H9 (cell line): Measurements from ENCODE around the gene COG8. TPM values are rescaled to one million over a fixed set of nuclear protein-coding genes. Genes with fewer than 3 reads are reported as not detected.

Source experiments
- DNase-seq: peaks from one replicate; pipeline ENCODE4 v3.0.0-alpha.2; 2017
- H2AFZ ChIP-seq: one replicate; pipeline ENCODE4 v1.6.1; 2013; ENCODE audit warnings: mild to moderate bottlenecking, low read length, control low read depth, moderate library complexity
- H2AK5ac ChIP-seq: 2 replicates; pipeline ENCODE4 v1.6.1; 2013; ENCODE audit warnings: low read length, control low read depth, mixed read lengths; ENCODE audit not compliant: insufficient read length
- H2BK120ac ChIP-seq: one replicate; pipeline ENCODE4 v1.6.1; 2013; ENCODE audit warnings: low read depth, mild to moderate bottlenecking, low read length, control low read depth, inconsistent platforms; ENCODE audit not compliant: poor library complexity, severe bottlenecking
- H2BK12ac ChIP-seq: 2 replicates; pipeline ENCODE4 v1.6.1; 2013; ENCODE audit warnings: low read length, control low read depth, mixed read lengths, low read depth; ENCODE audit not compliant: insufficient read length
- H2BK15ac ChIP-seq: 2 replicates; pipeline ENCODE4 v1.6.1; 2013; ENCODE audit warnings: low read depth, low read length, control low read depth
- H2BK20ac ChIP-seq: one replicate; pipeline ENCODE4 v1.6.1; 2013; ENCODE audit warnings: low read depth, mild to moderate bottlenecking, low read length, control low read depth, inconsistent platforms; ENCODE audit not compliant: poor library complexity, severe bottlenecking
- H2BK5ac ChIP-seq: 2 replicates; pipeline ENCODE4 v1.6.1; 2013; ENCODE audit warnings: low read length, control low read depth, mixed read lengths; ENCODE audit not compliant: insufficient read length
- H3K14ac ChIP-seq: 2 replicates; pipeline ENCODE4 v1.6.1; 2013; ENCODE audit warnings: low read length, control low read depth; ENCODE audit not compliant: insufficient read depth
- H3K18ac ChIP-seq: 2 replicates; pipeline ENCODE4 v1.6.1; 2013; ENCODE audit warnings: low read depth, mild to moderate bottlenecking, mixed read lengths, low read length, control low read depth; ENCODE audit not compliant: insufficient read length
- H3K23ac ChIP-seq: 2 replicates; pipeline ENCODE4 v1.6.1; 2013; ENCODE audit warnings: low read length, control low read depth, mixed read lengths, low read depth; ENCODE audit not compliant: insufficient read length
- H3K23me2 ChIP-seq: 2 replicates; pipeline ENCODE4 v1.6.1; 2013; ENCODE audit warnings: low read depth, mild to moderate bottlenecking, mixed read lengths, low read length, control low read depth; ENCODE audit not compliant: insufficient read length, poor library complexity, severe bottlenecking
- H3K27ac ChIP-seq: 2 replicates; pipeline ENCODE4 v1.5.1; 2013; ENCODE audit warnings: low read length, control low read depth, mixed read lengths, low read depth; ENCODE audit not compliant: insufficient read length
- H3K27me3 ChIP-seq: 2 replicates; pipeline ENCODE4 v1.6.1; 2013; ENCODE audit warnings: low read length, control low read depth, inconsistent platforms; ENCODE audit not compliant: insufficient read depth
- H3K4ac ChIP-seq: 2 replicates; pipeline ENCODE4 v1.6.1; 2013; ENCODE audit warnings: low read depth, mild to moderate bottlenecking, control low read depth, inconsistent platforms, low read length, moderate library complexity
- H3K4me1 ChIP-seq: 2 replicates; pipeline ENCODE4 v1.6.1; 2013; ENCODE audit warnings: low read length, control low read depth, inconsistent platforms; ENCODE audit not compliant: insufficient read depth
- H3K4me2 ChIP-seq: 2 replicates; pipeline ENCODE4 v1.6.1; 2013; ENCODE audit warnings: low read length, control low read depth, mixed read lengths; ENCODE audit not compliant: insufficient read length, insufficient read depth
- H3K56ac ChIP-seq: 2 replicates; pipeline ENCODE4 v1.6.1; 2013; ENCODE audit warnings: low read depth, mild to moderate bottlenecking, mixed read lengths, low read length, control low read depth; ENCODE audit not compliant: insufficient read length
- H3K79me1 ChIP-seq: 2 replicates; pipeline ENCODE4 v1.6.1; 2013; ENCODE audit warnings: low read depth, mild to moderate bottlenecking, moderate library complexity, low read length, control low read depth, inconsistent platforms; ENCODE audit not compliant: insufficient read depth, poor library complexity, severe bottlenecking
- H3K79me2 ChIP-seq: 2 replicates; pipeline ENCODE4 v1.6.1; 2013; ENCODE audit warnings: low read length, control low read depth, inconsistent platforms; ENCODE audit not compliant: insufficient read depth
- H3K9ac ChIP-seq: 2 replicates; pipeline ENCODE4 v1.6.1; 2013; ENCODE audit warnings: low read length, control low read depth, mixed read lengths; ENCODE audit not compliant: insufficient read length; ENCODE audit errors: extremely low read depth
- H3K9me3 ChIP-seq: one replicate; pipeline ENCODE4 v1.6.1; 2013; ENCODE audit warnings: low read depth, low read length, inconsistent platforms; ENCODE audit not compliant: control insufficient read depth
- H3T11ph ChIP-seq: one replicate; pipeline ENCODE4 v1.6.1; 2013; ENCODE audit warnings: mild to moderate bottlenecking, low read length, control low read depth, inconsistent platforms
- H4K20me1 ChIP-seq: one replicate; pipeline ENCODE4 v1.6.1; 2013; ENCODE audit not compliant: control insufficient read depth, insufficient read length, insufficient read depth
- H4K5ac ChIP-seq: 2 replicates; pipeline ENCODE4 v1.6.1; 2013; ENCODE audit warnings: low read depth, mild to moderate bottlenecking, mixed read lengths, low read length, control low read depth; ENCODE audit not compliant: insufficient read length
- H4K8ac ChIP-seq: replicated peaks from 2 replicates; pipeline ENCODE4 v1.6.1; 2013; ENCODE audit warnings: low read length, control low read depth, mixed read lengths, low read depth; ENCODE audit not compliant: insufficient read length
- H4K91ac ChIP-seq: 2 replicates; pipeline ENCODE4 v1.6.1; 2013; ENCODE audit warnings: low read depth, mild to moderate bottlenecking, moderate library complexity, mixed read lengths, low read length, control low read depth; ENCODE audit not compliant: insufficient read length
- H3K27ac Mint-ChIP-seq, 3 experiments: 2 replicates in 2 of 3; 3 replicates in 1 of 3; pipeline ENCODE4 v1.8.0; 2020 to 2021; ENCODE audit warnings: mixed read lengths in 3 of 3, mild to moderate bottlenecking in 1 of 3, moderate library complexity in 1 of 3
- H3K27me3 Mint-ChIP-seq: 2 replicates; pipeline ENCODE4 v1.8.0; 2021; ENCODE audit warnings: low read depth, mild to moderate bottlenecking, moderate library complexity, mixed read lengths
- H3K36me3 Mint-ChIP-seq, 3 experiments: 2 replicates in 2 of 3; 3 replicates in 1 of 3; pipeline ENCODE4 v1.8.0; 2020 to 2021; ENCODE audit warnings: low read depth in 3 of 3, mixed read lengths in 3 of 3; ENCODE audit not compliant: insufficient read depth in 1 of 3
- H3K4me1 Mint-ChIP-seq, 2 experiments: 2 replicates each; pipeline ENCODE4 v1.8.0; 2020; ENCODE audit warnings: mixed read lengths in 2 of 2
- H3K4me3 Mint-ChIP-seq, 2 experiments: 2 replicates in 1 of 2; 3 replicates in 1 of 2; pipeline ENCODE4 v1.8.0; 2020 to 2021; ENCODE audit warnings: mild to moderate bottlenecking in 2 of 2, mixed read lengths in 2 of 2, moderate library complexity in 1 of 2
- H3K9me3 Mint-ChIP-seq, 2 experiments: 2 replicates in 1 of 2; 3 replicates in 1 of 2; pipeline ENCODE4 v1.8.0; 2020; ENCODE audit warnings: mild to moderate bottlenecking in 2 of 2, mixed read lengths in 2 of 2, moderate library complexity in 1 of 2
- CTCF ChIP-seq: fragments of 200-600 bp; sonication (generic); conservative IDR thresholded peaks from 3 replicates; pipeline ENCODE4 v1.8.0; 2021; ENCODE audit warnings: antibody characterized with exemption, mild to moderate bottlenecking
- WGBS: extraction: QIAGEN DNeasy Blood & Tissue Kit; methylation state at CpG from one replicate; pipeline ENCODE4 v1.1.7; 2013; ENCODE audit warnings: missing lambda C conversion rate, low lambda C conversion rate, mixed read lengths; ENCODE audit not compliant: insufficient read length; ENCODE audit errors: extremely low coverage; 5-methylcytosine and 5-hydroxymethylcytosine counted together
- total RNA-seq: library from RNA; stranded (reverse); gene quantifications from 2 replicates; pipeline ENCODE4 v1.2.1, GENCODE V29; 2021

The COG8 gene
- total RNA-seq, 1 experiment from 2014 or later = 52.3 TPM

GRCh38 chr16:69340095-69340644 lies 806 bp upstream of the COG8 start:
- peaks cover 5% of the 10 kb centered on the region; the same call in 1 of the 2 replicates for H3K79me2 ChIP-seq

More at GRCh38 chr16:69340095-69340644, 806 bp upstream of the COG8 start:
- H2BK12ac ChIP-seq = no peak overlapping the region
- H3K9me3 Mint-ChIP-seq = no peaks in the 10 kb centered on the region
- H3K27ac ChIP-seq = no peak overlapping the region
- no peaks in the 10 kb centered on the region for H4K20me1 ChIP-seq
- H4K91ac ChIP-seq = no peak overlapping the region
- H4K5ac ChIP-seq = no peak overlapping the region
- H3K4me1 ChIP-seq = no peaks in the 10 kb centered on the region
- TF ChIP-seq CTCF = no peak
- no peak overlapping the region for H2BK120ac ChIP-seq
- peak overlapping the region; percentile 100 for H3K4me2 ChIP-seq
- no peaks in the 10 kb centered on the region for H3K9me3 ChIP-seq
- no peak overlapping the region for H3K56ac ChIP-seq
- peaks cover 7% of the 10 kb centered on the region for H3K23me2 ChIP-seq
- no peak overlapping the region for H2BK20ac ChIP-seq
- no peak for DNase-seq
- H3K27me3 ChIP-seq = no peaks in the 10 kb centered on the region
- H4K8ac ChIP-seq = no peak overlapping the region
- no CpG with 5 or more reads among the region's 16 CpGs for WGBS
- no peak overlapping the region for H2AK5ac ChIP-seq
- H2AFZ ChIP-seq = no peak overlapping the region
- H3K18ac ChIP-seq = no peak overlapping the region
- peak overlapping the region; percentile 73; the same call in 1 of the 2 replicates for H3K14ac ChIP-seq
- no peak overlapping the region for H2BK15ac ChIP-seq
- no peak overlapping the region for H3K23ac ChIP-seq
- peak overlapping the region; percentile 92 to 98 for H3K4me3 Mint-ChIP-seq
- no peak overlapping the region for H3T11ph ChIP-seq
- peaks cover 16 to 20% of the 10 kb centered on the region in 2 experiments for H3K4me1 Mint-ChIP-seq
- no peaks in the 10 kb centered on the region for H3K27me3 Mint-ChIP-seq
- H3K27ac Mint-ChIP-seq = peak overlapping the region; percentile 97 to 98 (median 98)
- no peak overlapping the region for H2BK5ac ChIP-seq
- peaks cover 21 to 60% (median 46%) of the 10 kb centered on the region in 3 experiments; a peak in 6 of 7 replicates for H3K36me3 Mint-ChIP-seq
- no peak overlapping the region for H3K4ac ChIP-seq
- H3K79me1 ChIP-seq = peaks cover 16% of the 10 kb centered on the region
- H3K9ac ChIP-seq = peak overlapping the region; percentile 97
